ENCODE measurements around the gene HES1.

Gene HES1

DNA sequence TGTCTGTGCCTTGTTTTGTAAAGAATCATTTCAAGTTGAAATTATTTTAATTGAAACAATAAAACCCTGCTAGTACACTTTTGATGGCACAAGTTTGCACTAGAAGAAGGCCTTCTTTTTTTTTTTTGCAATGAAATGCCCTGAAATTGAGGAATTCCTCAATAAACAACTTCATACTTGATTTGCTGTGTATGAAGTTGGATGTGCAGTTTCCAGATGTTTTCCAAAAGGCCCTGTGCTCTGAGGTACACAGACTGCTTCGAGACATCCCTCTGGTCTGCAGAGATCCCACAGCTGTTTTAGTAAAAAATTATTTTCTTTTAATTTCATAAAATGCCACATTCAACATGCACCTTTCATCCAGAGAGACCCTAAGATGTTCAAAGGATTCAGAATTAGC, 48.9 kb downstream of the HES1 start:
- no peaks in the 10 kb centered on the region for H3K36me3 ChIP-seq (replicated peaks; ENCODE audit: low read depth, low read length)
- H3K9me3 ChIP-seq (ENCODE audit: insufficient read depth, low read length): no peaks in the 10 kb centered on the region
- no peak for TF ChIP-seq EZH2phosphoT487 (IDR thresholded peaks at IDR 0.05; ENCODE audit: low read depth)
- TF ChIP-seq, protein P1, sequence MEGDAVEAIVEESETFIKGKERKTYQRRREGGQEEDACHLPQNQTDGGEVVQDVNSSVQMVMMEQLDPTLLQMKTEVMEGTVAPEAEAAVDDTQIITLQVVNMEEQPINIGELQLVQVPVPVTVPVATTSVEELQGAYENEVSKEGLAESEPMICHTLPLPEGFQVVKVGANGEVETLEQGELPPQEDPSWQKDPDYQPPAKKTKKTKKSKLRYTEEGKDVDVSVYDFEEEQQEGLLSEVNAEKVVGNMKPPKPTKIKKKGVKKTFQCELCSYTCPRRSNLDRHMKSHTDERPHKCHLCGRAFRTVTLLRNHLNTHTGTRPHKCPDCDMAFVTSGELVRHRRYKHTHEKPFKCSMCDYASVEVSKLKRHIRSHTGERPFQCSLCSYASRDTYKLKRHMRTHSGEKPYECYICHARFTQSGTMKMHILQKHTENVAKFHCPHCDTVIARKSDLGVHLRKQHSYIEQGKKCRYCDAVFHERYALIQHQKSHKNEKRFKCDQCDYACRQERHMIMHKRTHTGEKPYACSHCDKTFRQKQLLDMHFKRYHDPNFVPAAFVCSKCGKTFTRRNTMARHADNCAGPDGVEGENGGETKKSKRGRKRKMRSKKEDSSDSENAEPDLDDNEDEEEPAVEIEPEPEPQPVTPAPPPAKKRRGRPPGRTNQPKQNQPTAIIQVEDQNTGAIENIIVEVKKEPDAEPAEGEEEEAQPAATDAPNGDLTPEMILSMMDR (IDR thresholded peaks at IDR 0.05; ENCODE audit: low read depth, low read length): no peak
- H2AFZ ChIP-seq (ENCODE audit: low read depth, low read length): no peak overlapping the region
- H4K20me1 ChIP-seq (ENCODE audit: insufficient read depth, low read length): no peaks in the 10 kb centered on the region
- no peak overlapping the region for H3K4me3 ChIP-seq (ENCODE audit: low read length)
- H3K4me2 ChIP-seq (ENCODE audit: low read length): no peak overlapping the region
- H3K27me3 ChIP-seq (ENCODE audit: low read depth, low read length): no peaks in the 10 kb centered on the region
- H3K79me2 ChIP-seq (ENCODE audit: low read length): no peaks in the 10 kb centered on the region
- H3K9ac ChIP-seq (ENCODE audit: low read length): no peak overlapping the region
- no peaks in the 10 kb centered on the region for H3K4me1 ChIP-seq (ENCODE audit: low read length)
- H3K27ac ChIP-seq (ENCODE audit: low read length): no peak overlapping the region

DNA sequence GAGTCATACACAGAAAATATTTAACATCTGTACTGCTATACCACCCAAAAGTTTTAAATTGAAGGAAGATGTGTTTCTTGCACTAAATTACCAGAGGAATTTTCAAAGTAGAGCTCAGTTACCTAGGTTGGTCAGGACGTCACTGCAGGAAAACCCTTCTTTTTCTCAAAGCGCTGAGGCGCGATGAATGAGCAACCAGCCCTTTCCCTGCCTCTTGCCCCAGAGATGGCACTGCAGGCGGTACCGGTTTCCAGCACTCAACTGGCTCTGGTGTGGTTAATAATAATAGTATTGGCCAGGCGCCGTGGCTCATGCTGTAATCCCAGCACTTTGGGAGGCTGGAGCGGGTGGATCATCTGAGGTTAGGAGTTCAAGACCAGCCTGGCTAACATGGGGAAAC, 49.3 kb downstream of the HES1 start:
- H3K4me2 ChIP-seq (ENCODE audit: low read length): no peak overlapping the region
- no peaks in the 10 kb centered on the region for H4K20me1 ChIP-seq (ENCODE audit: insufficient read depth, low read length)
- TF ChIP-seq, protein P1 (IDR thresholded peaks at IDR 0.05; ENCODE audit: low read depth, low read length): no peak
- TF ChIP-seq EZH2phosphoT487 (IDR thresholded peaks at IDR 0.05; ENCODE audit: low read depth): no peak
- H3K4me1 ChIP-seq (ENCODE audit: low read length): no peaks in the 10 kb centered on the region
- no peaks in the 10 kb centered on the region for H3K27me3 ChIP-seq (ENCODE audit: low read depth, low read length)
- H3K9ac ChIP-seq (ENCODE audit: low read length): no peak overlapping the region
- no peaks in the 10 kb centered on the region for H3K36me3 ChIP-seq (replicated peaks; ENCODE audit: low read depth, low read length)
- H3K27ac ChIP-seq (ENCODE audit: low read length): no peak overlapping the region
- no peaks in the 10 kb centered on the region for H3K9me3 ChIP-seq (ENCODE audit: insufficient read depth, low read length)
- H3K79me2 ChIP-seq (ENCODE audit: low read length): no peaks in the 10 kb centered on the region
- H2AFZ ChIP-seq (ENCODE audit: low read depth, low read length): no peak overlapping the region
- no peak overlapping the region for H3K4me3 ChIP-seq (ENCODE audit: low read length)

DNA sequence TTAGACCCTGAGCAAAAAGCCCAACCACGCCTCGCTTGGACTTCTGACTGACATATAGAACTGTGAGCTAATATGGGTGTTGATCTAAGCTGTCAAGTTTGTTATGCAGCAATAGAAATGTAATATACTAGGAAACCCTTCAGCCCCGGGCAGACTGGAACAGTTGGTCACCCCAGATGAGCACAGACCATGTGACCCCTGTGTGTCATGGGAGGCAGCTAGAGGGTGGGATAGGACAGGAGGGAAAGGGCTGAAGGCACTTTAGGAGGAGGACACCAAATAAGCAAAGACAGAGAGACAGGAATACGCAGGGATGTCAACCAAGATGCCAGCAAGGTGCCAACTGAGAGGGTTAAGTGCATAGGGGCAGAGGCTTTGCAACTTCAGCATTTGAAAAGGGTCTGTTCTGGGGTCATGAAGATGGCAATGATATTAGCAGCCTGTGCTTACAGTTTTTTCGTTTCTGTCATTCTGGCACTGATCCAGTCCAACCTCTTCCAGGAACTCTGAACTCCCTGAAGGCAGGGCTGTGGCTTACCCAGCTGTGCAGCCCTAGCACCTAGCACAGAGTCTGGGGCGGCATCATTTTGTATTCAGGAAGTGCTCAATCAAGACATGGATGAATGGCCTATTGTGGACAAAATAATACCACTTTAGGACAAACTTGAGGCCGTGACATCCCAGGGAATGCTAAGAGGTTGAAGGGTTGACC, 51.4 kb downstream of the HES1 start:
- Histone ChIP-seq H3K4me3 (ENCODE audit: low read length) (no peak overlapping the region), H3K36me3 (replicated peaks; ENCODE audit: low read depth, low read length) (no peaks in the 10 kb centered on the region), H3K27ac (ENCODE audit: low read length) (no peak overlapping the region), H3K4me2 (ENCODE audit: low read length) (no peak overlapping the region), H3K27me3 (ENCODE audit: low read depth, low read length) (no peaks in the 10 kb centered on the region), H3K9ac (ENCODE audit: low read length) (no peak overlapping the region), H3K4me1 (ENCODE audit: low read length) (no peaks in the 10 kb centered on the region), H3K9me3 (ENCODE audit: insufficient read depth, low read length) (no peaks in the 10 kb centered on the region), H2AFZ (ENCODE audit: low read depth, low read length) (no peak overlapping the region), H3K79me2 (ENCODE audit: low read length) (no peaks in the 10 kb centered on the region), H4K20me1 (ENCODE audit: insufficient read depth, low read length) (no peaks in the 10 kb centered on the region)
- TF ChIP-seq, protein P1 (IDR thresholded peaks at IDR 0.05; ENCODE audit: low read depth, low read length): no peak
- no peak for TF ChIP-seq EZH2phosphoT487 (IDR thresholded peaks at IDR 0.05; ENCODE audit: low read depth)

Data from OCI-LY3 (cell line).